Duodenal mucosa (tissue), 2 donors: Measurements from ENCODE around the gene PHIP.

Experiments used
- H3K27ac ChIP-seq: one replicate; pipeline ENCODE4 v1.7.0; 2013; ENCODE audit warnings: low read depth, low read length
- H3K27me3 ChIP-seq, 2 donors: one replicate each; pipeline ENCODE4 v1.7.0; 2013; ENCODE audit warnings: low read length in 2 of 2, control low read depth in 1 of 2; ENCODE audit not compliant: insufficient read depth in 2 of 2, control insufficient read depth in 1 of 2
- H3K36me3 ChIP-seq, 2 donors: one replicate each; pipeline ENCODE4 v1.7.0; 2013; ENCODE audit warnings: low read length in 2 of 2, control low read depth in 1 of 2; ENCODE audit not compliant: insufficient read depth in 2 of 2, control insufficient read depth in 1 of 2
- H3K4me1 ChIP-seq, 2 donors: one replicate each; pipeline ENCODE4 v1.7.0; 2013; ENCODE audit warnings: low read length in 2 of 2, control low read depth in 1 of 2; ENCODE audit not compliant: insufficient read depth in 2 of 2, control insufficient read depth in 1 of 2
- H3K4me3 ChIP-seq, 2 donors: one replicate each; pipeline ENCODE4 v1.7.0; 2013; ENCODE audit warnings: low read length in 2 of 2, low read depth in 1 of 2
- H3K9ac ChIP-seq, 2 donors: one replicate each; pipeline ENCODE4 v1.7.0; 2013; ENCODE audit warnings: low read length in 2 of 2, low read depth in 1 of 2
- H3K9me3 ChIP-seq, 2 donors: one replicate each; pipeline ENCODE4 v1.7.0; 2013; ENCODE audit warnings: low read length in 2 of 2, control low read depth in 1 of 2; ENCODE audit not compliant: control insufficient read depth in 1 of 2

PHIP gene

GRCh38 chr6:79045966-79046365 is 32.1 kb downstream of the PHIP start:
- no peaks in the 10 kb centered on the region for H3K27me3 ChIP-seq
- no peak overlapping the region for H3K27ac ChIP-seq
- H3K9me3 ChIP-seq, result no peaks in the 10 kb centered on the region
- peaks cover 0 to 9% of the 10 kb centered on the region in 2 donors for H3K4me1 ChIP-seq
- no peak overlapping the region for H3K9ac ChIP-seq
- peaks cover 11 to 15% of the 10 kb centered on the region in 2 donors for H3K36me3 ChIP-seq
- H3K4me3 ChIP-seq, result no peak overlapping the region

- H3K27ac ChIP-seq, result no peak overlapping the region
- peaks cover 11 to 25% of the 10 kb centered on the region in 2 donors for H3K36me3 ChIP-seq
- H3K9me3 ChIP-seq, result no peaks in the 10 kb centered on the region
- H3K4me1 ChIP-seq, result peaks cover 0 to 9% of the 10 kb centered on the region in 2 donors
- no peaks in the 10 kb centered on the region for H3K27me3 ChIP-seq
- no peak overlapping the region for H3K9ac ChIP-seq
- H3K4me3 ChIP-seq, result no peak overlapping the region
Measured at GRCh38 chr6:79042799-79043126, 35.3 kb downstream of the PHIP start.

- Histone ChIP-seq H3K36me3 (peaks cover 16 to 24% of the 10 kb centered on the region in 2 donors), H3K9me3 (no peaks in the 10 kb centered on the region), H3K27ac (no peak overlapping the region), H3K4me3 (no peak overlapping the region), H3K27me3 (no peaks in the 10 kb centered on the region), H3K4me1 (peaks cover 0 to 9% of the 10 kb centered on the region in 2 donors), H3K9ac (no peak overlapping the region)
Measured at GRCh38 chr6:79042088-79042798, 35.8 kb downstream of the PHIP start.

GRCh38 chr6:79040083-79040482 is 38.0 kb downstream of the PHIP start:
- Histone ChIP-seq H3K27me3 (no peaks in the 10 kb centered on the region), H3K9me3 (no peaks in the 10 kb centered on the region), H3K9ac (no peak overlapping the region), H3K36me3 (peaks cover 16 to 21% of the 10 kb centered on the region in 2 donors), H3K27ac (no peak overlapping the region), H3K4me1 (peaks cover 0 to 9% of the 10 kb centered on the region in 2 donors), H3K4me3 (no peak overlapping the region)

GRCh38 chr6:79038061-79038460 is 40.0 kb downstream of the PHIP start:
- H3K4me3 ChIP-seq, result no peak overlapping the region
- H3K36me3 ChIP-seq, result peaks cover 20 to 21% of the 10 kb centered on the region in 2 donors
- H3K9me3 ChIP-seq, result no peaks in the 10 kb centered on the region
- H3K4me1 ChIP-seq, result peaks cover 0 to 3% of the 10 kb centered on the region in 2 donors
- H3K9ac ChIP-seq, result no peak overlapping the region
- H3K27me3 ChIP-seq, result no peaks in the 10 kb centered on the region
- H3K27ac ChIP-seq, result no peak overlapping the region

GRCh38 chr6:79034865-79035264 is 43.2 kb downstream of the PHIP start:
- Histone ChIP-seq H3K9ac (no peak overlapping the region), H3K27me3 (no peaks in the 10 kb centered on the region), H3K36me3 (peaks cover 14 to 15% of the 10 kb centered on the region in 2 donors), H3K4me1 (no peaks in the 10 kb centered on the region), H3K9me3 (no peaks in the 10 kb centered on the region), H3K27ac (no peak overlapping the region), H3K4me3 (no peak overlapping the region)

GRCh38 chr6:79033279-79033678 is 44.8 kb downstream of the PHIP start:
- H3K9me3 ChIP-seq, result no peaks in the 10 kb centered on the region
- no peaks in the 10 kb centered on the region for H3K27me3 ChIP-seq
- no peak overlapping the region for H3K9ac ChIP-seq
- no peaks in the 10 kb centered on the region for H3K4me1 ChIP-seq
- H3K4me3 ChIP-seq, result no peak overlapping the region
- no peak overlapping the region for H3K27ac ChIP-seq
- peaks cover 3 to 15% of the 10 kb centered on the region in 2 donors for H3K36me3 ChIP-seq

GRCh38 chr6:79031821-79032590 is 46.0 kb downstream of the PHIP start:
- Histone ChIP-seq H3K9me3 (no peaks in the 10 kb centered on the region), H3K9ac (no peak overlapping the region), H3K36me3 (peaks cover 5 to 6% of the 10 kb centered on the region in 2 donors), H3K27ac (no peak overlapping the region), H3K27me3 (no peaks in the 10 kb centered on the region), H3K4me3 (no peak overlapping the region), H3K4me1 (no peaks in the 10 kb centered on the region)

- Histone ChIP-seq H3K36me3 (peaks cover 6 to 9% of the 10 kb centered on the region in 2 donors), H3K4me3 (no peak overlapping the region), H3K4me1 (no peaks in the 10 kb centered on the region), H3K27ac (no peak overlapping the region), H3K27me3 (no peaks in the 10 kb centered on the region), H3K9ac (no peak overlapping the region), H3K9me3 (no peaks in the 10 kb centered on the region)
Measured at GRCh38 chr6:79030511-79030910, 47.5 kb downstream of the PHIP start.

GRCh38 chr6:79030023-79030422 is 48.0 kb downstream of the PHIP start:
- Histone ChIP-seq H3K36me3 (peaks cover 6 to 9% of the 10 kb centered on the region in 2 donors), H3K4me3 (no peak overlapping the region), H3K9ac (no peak overlapping the region), H3K27me3 (no peaks in the 10 kb centered on the region), H3K4me1 (no peaks in the 10 kb centered on the region), H3K9me3 (no peaks in the 10 kb centered on the region), H3K27ac (no peak overlapping the region)
